H9 (cell line): ENCODE results near the gene RBM19. TPM values are rescaled to one million over a fixed set of nuclear protein-coding genes. Genes with fewer than 3 reads are reported as not detected.

Source experiments
- DNase-seq: peaks from one replicate; pipeline ENCODE4 v3.0.0-alpha.2; 2017
- H2AFZ ChIP-seq: one replicate; pipeline ENCODE4 v1.6.1; 2013; ENCODE audit warnings: mild to moderate bottlenecking, low read length, control low read depth, moderate library complexity
- H2AK5ac ChIP-seq: 2 replicates; pipeline ENCODE4 v1.6.1; 2013; ENCODE audit warnings: low read length, control low read depth, mixed read lengths; ENCODE audit not compliant: insufficient read length
- H2BK120ac ChIP-seq: one replicate; pipeline ENCODE4 v1.6.1; 2013; ENCODE audit warnings: low read depth, mild to moderate bottlenecking, low read length, control low read depth, inconsistent platforms; ENCODE audit not compliant: poor library complexity, severe bottlenecking
- H2BK12ac ChIP-seq: 2 replicates; pipeline ENCODE4 v1.6.1; 2013; ENCODE audit warnings: low read length, control low read depth, mixed read lengths, low read depth; ENCODE audit not compliant: insufficient read length
- H2BK15ac ChIP-seq: 2 replicates; pipeline ENCODE4 v1.6.1; 2013; ENCODE audit warnings: low read depth, low read length, control low read depth
- H2BK20ac ChIP-seq: one replicate; pipeline ENCODE4 v1.6.1; 2013; ENCODE audit warnings: low read depth, mild to moderate bottlenecking, low read length, control low read depth, inconsistent platforms; ENCODE audit not compliant: poor library complexity, severe bottlenecking
- H2BK5ac ChIP-seq: 2 replicates; pipeline ENCODE4 v1.6.1; 2013; ENCODE audit warnings: low read length, control low read depth, mixed read lengths; ENCODE audit not compliant: insufficient read length
- H3K14ac ChIP-seq: 2 replicates; pipeline ENCODE4 v1.6.1; 2013; ENCODE audit warnings: low read length, control low read depth; ENCODE audit not compliant: insufficient read depth
- H3K18ac ChIP-seq: 2 replicates; pipeline ENCODE4 v1.6.1; 2013; ENCODE audit warnings: low read depth, mild to moderate bottlenecking, mixed read lengths, low read length, control low read depth; ENCODE audit not compliant: insufficient read length
- H3K23ac ChIP-seq: 2 replicates; pipeline ENCODE4 v1.6.1; 2013; ENCODE audit warnings: low read length, control low read depth, mixed read lengths, low read depth; ENCODE audit not compliant: insufficient read length
- H3K23me2 ChIP-seq: 2 replicates; pipeline ENCODE4 v1.6.1; 2013; ENCODE audit warnings: low read depth, mild to moderate bottlenecking, mixed read lengths, low read length, control low read depth; ENCODE audit not compliant: insufficient read length, poor library complexity, severe bottlenecking
- H3K27ac ChIP-seq: 2 replicates; pipeline ENCODE4 v1.5.1; 2013; ENCODE audit warnings: low read length, control low read depth, mixed read lengths, low read depth; ENCODE audit not compliant: insufficient read length
- H3K27me3 ChIP-seq: 2 replicates; pipeline ENCODE4 v1.6.1; 2013; ENCODE audit warnings: low read length, control low read depth, inconsistent platforms; ENCODE audit not compliant: insufficient read depth
- H3K4ac ChIP-seq: 2 replicates; pipeline ENCODE4 v1.6.1; 2013; ENCODE audit warnings: low read depth, mild to moderate bottlenecking, control low read depth, inconsistent platforms, low read length, moderate library complexity
- H3K4me1 ChIP-seq: 2 replicates; pipeline ENCODE4 v1.6.1; 2013; ENCODE audit warnings: low read length, control low read depth, inconsistent platforms; ENCODE audit not compliant: insufficient read depth
- H3K4me2 ChIP-seq: 2 replicates; pipeline ENCODE4 v1.6.1; 2013; ENCODE audit warnings: low read length, control low read depth, mixed read lengths; ENCODE audit not compliant: insufficient read length, insufficient read depth
- H3K56ac ChIP-seq: 2 replicates; pipeline ENCODE4 v1.6.1; 2013; ENCODE audit warnings: low read depth, mild to moderate bottlenecking, mixed read lengths, low read length, control low read depth; ENCODE audit not compliant: insufficient read length
- H3K79me1 ChIP-seq: 2 replicates; pipeline ENCODE4 v1.6.1; 2013; ENCODE audit warnings: low read depth, mild to moderate bottlenecking, moderate library complexity, low read length, control low read depth, inconsistent platforms; ENCODE audit not compliant: insufficient read depth, poor library complexity, severe bottlenecking
- H3K79me2 ChIP-seq: 2 replicates; pipeline ENCODE4 v1.6.1; 2013; ENCODE audit warnings: low read length, control low read depth, inconsistent platforms; ENCODE audit not compliant: insufficient read depth
- H3K9ac ChIP-seq: 2 replicates; pipeline ENCODE4 v1.6.1; 2013; ENCODE audit warnings: low read length, control low read depth, mixed read lengths; ENCODE audit not compliant: insufficient read length; ENCODE audit errors: extremely low read depth
- H3K9me3 ChIP-seq: one replicate; pipeline ENCODE4 v1.6.1; 2013; ENCODE audit warnings: low read depth, low read length, inconsistent platforms; ENCODE audit not compliant: control insufficient read depth
- H3T11ph ChIP-seq: one replicate; pipeline ENCODE4 v1.6.1; 2013; ENCODE audit warnings: mild to moderate bottlenecking, low read length, control low read depth, inconsistent platforms
- H4K20me1 ChIP-seq: one replicate; pipeline ENCODE4 v1.6.1; 2013; ENCODE audit not compliant: control insufficient read depth, insufficient read length, insufficient read depth
- H4K5ac ChIP-seq: 2 replicates; pipeline ENCODE4 v1.6.1; 2013; ENCODE audit warnings: low read depth, mild to moderate bottlenecking, mixed read lengths, low read length, control low read depth; ENCODE audit not compliant: insufficient read length
- H4K8ac ChIP-seq: replicated peaks from 2 replicates; pipeline ENCODE4 v1.6.1; 2013; ENCODE audit warnings: low read length, control low read depth, mixed read lengths, low read depth; ENCODE audit not compliant: insufficient read length
- H4K91ac ChIP-seq: 2 replicates; pipeline ENCODE4 v1.6.1; 2013; ENCODE audit warnings: low read depth, mild to moderate bottlenecking, moderate library complexity, mixed read lengths, low read length, control low read depth; ENCODE audit not compliant: insufficient read length
- H3K27ac Mint-ChIP-seq, 3 experiments: 2 replicates in 2 of 3; 3 replicates in 1 of 3; pipeline ENCODE4 v1.8.0; 2020 to 2021; ENCODE audit warnings: mixed read lengths in 3 of 3, mild to moderate bottlenecking in 1 of 3, moderate library complexity in 1 of 3
- H3K27me3 Mint-ChIP-seq: 2 replicates; pipeline ENCODE4 v1.8.0; 2021; ENCODE audit warnings: low read depth, mild to moderate bottlenecking, moderate library complexity, mixed read lengths
- H3K36me3 Mint-ChIP-seq, 3 experiments: 2 replicates in 2 of 3; 3 replicates in 1 of 3; pipeline ENCODE4 v1.8.0; 2020 to 2021; ENCODE audit warnings: low read depth in 3 of 3, mixed read lengths in 3 of 3; ENCODE audit not compliant: insufficient read depth in 1 of 3
- H3K4me1 Mint-ChIP-seq, 2 experiments: 2 replicates each; pipeline ENCODE4 v1.8.0; 2020; ENCODE audit warnings: mixed read lengths in 2 of 2
- H3K4me3 Mint-ChIP-seq, 2 experiments: 2 replicates in 1 of 2; 3 replicates in 1 of 2; pipeline ENCODE4 v1.8.0; 2020 to 2021; ENCODE audit warnings: mild to moderate bottlenecking in 2 of 2, mixed read lengths in 2 of 2, moderate library complexity in 1 of 2
- H3K9me3 Mint-ChIP-seq, 2 experiments: 2 replicates in 1 of 2; 3 replicates in 1 of 2; pipeline ENCODE4 v1.8.0; 2020; ENCODE audit warnings: mild to moderate bottlenecking in 2 of 2, mixed read lengths in 2 of 2, moderate library complexity in 1 of 2
- CTCF ChIP-seq: fragments of 200-600 bp; sonication (generic); conservative IDR thresholded peaks from 3 replicates; pipeline ENCODE4 v1.8.0; 2021; ENCODE audit warnings: antibody characterized with exemption, mild to moderate bottlenecking
- WGBS: extraction: QIAGEN DNeasy Blood & Tissue Kit; methylation state at CpG from one replicate; pipeline ENCODE4 v1.1.7; 2013; ENCODE audit warnings: missing lambda C conversion rate, low lambda C conversion rate, mixed read lengths; ENCODE audit not compliant: insufficient read length; ENCODE audit errors: extremely low coverage; 5-methylcytosine and 5-hydroxymethylcytosine counted together
- total RNA-seq: library from RNA; stranded (reverse); gene quantifications from 2 replicates; pipeline ENCODE4 v1.2.1, GENCODE V29; 2021

The RBM19 gene
- total RNA-seq, 1 experiment from 2014 or later = 32.2 TPM

GRCh38 chr12:114013575-114014345 is 47.6 kb upstream of the RBM19 start:
- H3K4me3 Mint-ChIP-seq = no peak overlapping the region
- no peak overlapping the region for H3K9ac ChIP-seq
- H2BK15ac ChIP-seq = no peak overlapping the region
- WGBS = no CpG with 5 or more reads among the region's 6 CpGs
- no peak overlapping the region for H4K8ac ChIP-seq
- no peak overlapping the region for H2AK5ac ChIP-seq
- no peak overlapping the region for H3K4me2 ChIP-seq
- DNase-seq = peak; percentile 76
- no peak overlapping the region for H3K56ac ChIP-seq
- TF ChIP-seq CTCF = peak; percentile 82
- no peak overlapping the region for H3K27ac Mint-ChIP-seq
- H3K27me3 ChIP-seq = no peaks in the 10 kb centered on the region; the same call in 1 of the 2 replicates
- no peaks in the 10 kb centered on the region for H3K9me3 ChIP-seq
- no peak overlapping the region for H2AFZ ChIP-seq
- H3K4me1 Mint-ChIP-seq = peaks cover 0 to 8% of the 10 kb centered on the region in 2 experiments; a peak in 2 of 4 replicates
- no peak overlapping the region for H3T11ph ChIP-seq
- H3K27ac ChIP-seq = no peak overlapping the region
- no peak overlapping the region for H3K18ac ChIP-seq
- H3K27me3 Mint-ChIP-seq = peaks cover 49% of the 10 kb centered on the region
- H3K23me2 ChIP-seq = no peaks in the 10 kb centered on the region
- peaks cover 7 to 12% of the 10 kb centered on the region in 2 experiments for H3K9me3 Mint-ChIP-seq
- H2BK120ac ChIP-seq = no peak overlapping the region
- no peaks in the 10 kb centered on the region for H3K4me1 ChIP-seq
- H2BK20ac ChIP-seq = no peak overlapping the region
- no peak overlapping the region for H3K4ac ChIP-seq
- no peak overlapping the region for H3K14ac ChIP-seq
- H3K36me3 Mint-ChIP-seq = no peaks in the 10 kb centered on the region; a peak in 1 of 7 replicates
- H2BK12ac ChIP-seq = no peak overlapping the region
- H3K23ac ChIP-seq = no peak overlapping the region
- no peaks in the 10 kb centered on the region for H3K79me1 ChIP-seq
- no peaks in the 10 kb centered on the region for H4K20me1 ChIP-seq
- no peaks in the 10 kb centered on the region for H3K79me2 ChIP-seq
- no peak overlapping the region for H2BK5ac ChIP-seq
- no peak overlapping the region for H4K91ac ChIP-seq
- H4K5ac ChIP-seq = no peak overlapping the region
